Endothelial cell (in vitro differentiated cells): ENCODE results near the gene OR13C3. TPM values are rescaled to one million over a fixed set of nuclear protein-coding genes. Genes with fewer than 3 reads are reported as not detected.

Experiments used
- DNase-seq: peaks from one replicate; pipeline ENCODE4 v3.0.0; 2021; ENCODE audit warnings: low spot score
- H3K27ac Mint-ChIP-seq: one replicate; pipeline ENCODE4 v1.8.0; 2021; ENCODE audit warnings: mixed read lengths, inconsistent platforms; ENCODE audit not compliant: unreplicated experiment
- H3K27me3 Mint-ChIP-seq: one replicate; pipeline ENCODE4 v1.8.0; 2021; ENCODE audit warnings: mild to moderate bottlenecking, moderate library complexity, mixed read lengths, inconsistent platforms; ENCODE audit not compliant: unreplicated experiment
- H3K36me3 Mint-ChIP-seq: one replicate; pipeline ENCODE4 v1.8.0; 2021; ENCODE audit warnings: mild to moderate bottlenecking, low read depth, mixed read lengths, inconsistent platforms; ENCODE audit not compliant: unreplicated experiment
- H3K4me1 Mint-ChIP-seq: one replicate; pipeline ENCODE4 v1.8.0; 2021; ENCODE audit warnings: mild to moderate bottlenecking, mixed read lengths, inconsistent platforms; ENCODE audit not compliant: unreplicated experiment
- H3K4me3 Mint-ChIP-seq: one replicate; pipeline ENCODE4 v1.8.0; 2021; ENCODE audit warnings: mild to moderate bottlenecking, mixed read lengths, inconsistent platforms; ENCODE audit not compliant: unreplicated experiment
- H3K9me3 Mint-ChIP-seq: one replicate; pipeline ENCODE4 v1.8.0; 2021; ENCODE audit warnings: mixed read lengths, inconsistent platforms; ENCODE audit not compliant: unreplicated experiment
- CTCF ChIP-seq: fragments of 200-600 bp; sonication (generic); IDR thresholded peaks from one replicate; pipeline ENCODE4 v1.5.0; 2021; ENCODE audit warnings: antibody characterized with exemption; ENCODE audit not compliant: unreplicated experiment
- total RNA-seq: library from RNA; stranded (reverse); fragmentation: NEBNext Ultra II Directional; extraction: Animal tissue kit (Norgen Biotek cat#: 25700); gene quantifications from one replicate; pipeline ENCODE4 v1.2.1, GENCODE V29; 2021; ENCODE audit not compliant: unreplicated experiment

Gene OR13C3
- total RNA-seq, 1 donor from 2014 or later, result not detected

GRCh38 chr9:104568868-104569267 lies 32.2 kb upstream of the OR13C3 start, which contains the start of gene OR13C8:
Gene OR13C8 (plus strand): TSS chr9:104569168. CDS start chr9:104569168, 0 bp downstream.
- no peaks in the 10 kb centered on the region for H3K36me3 Mint-ChIP-seq
- no peaks in the 10 kb centered on the region for H3K27me3 Mint-ChIP-seq
- H3K4me1 Mint-ChIP-seq, result no peaks in the 10 kb centered on the region
- DNase-seq, result no peak
- H3K4me3 Mint-ChIP-seq, result no peak within 1 kb of the TSS
- no peaks in the 10 kb centered on the region for H3K9me3 Mint-ChIP-seq
- no peak for TF ChIP-seq CTCF
- no peak within 1 kb of the TSS for H3K27ac Mint-ChIP-seq

- Mint-ChIP-seq H3K4me3 (no peak overlapping the region), H3K27ac (no peak overlapping the region), H3K9me3 (no peaks in the 10 kb centered on the region), H3K27me3 (no peaks in the 10 kb centered on the region), H3K36me3 (no peaks in the 10 kb centered on the region), H3K4me1 (no peaks in the 10 kb centered on the region)
- TF ChIP-seq CTCF, result no peak
- no peak for DNase-seq
Measured at GRCh38 chr9:104564358-104564757, 27.7 kb upstream of the OR13C3 start.

- no peaks in the 10 kb centered on the region for H3K36me3 Mint-ChIP-seq
Measured at GRCh38 chr9:104556830-104557634, 20.4 kb upstream of the OR13C3 start.

GRCh38 chr9:104555521-104555920 lies 18.9 kb upstream of the OR13C3 start:
- H3K27ac Mint-ChIP-seq, result no peak overlapping the region
- H3K4me1 Mint-ChIP-seq, result no peaks in the 10 kb centered on the region
- no peaks in the 10 kb centered on the region for H3K36me3 Mint-ChIP-seq
- no peak for DNase-seq
- peaks cover 2% of the 10 kb centered on the region for H3K27me3 Mint-ChIP-seq
- no peaks in the 10 kb centered on the region for H3K9me3 Mint-ChIP-seq
- TF ChIP-seq CTCF, result no peak
- no peak overlapping the region for H3K4me3 Mint-ChIP-seq

More at GRCh38 chr9:104556830-104557634, 20.4 kb upstream of the OR13C3 start:
- Mint-ChIP-seq H3K27ac (no peak overlapping the region), H3K4me3 (no peak overlapping the region), H3K9me3 (no peaks in the 10 kb centered on the region), H3K27me3 (peaks cover 2% of the 10 kb centered on the region), H3K4me1 (no peaks in the 10 kb centered on the region)
- no peak for TF ChIP-seq CTCF
- DNase-seq, result no peak

GRCh38 chr9:104553261-104553660 lies 16.6 kb upstream of the OR13C3 start:
- no peak overlapping the region for H3K4me3 Mint-ChIP-seq
- H3K27ac Mint-ChIP-seq, result no peak overlapping the region
- H3K4me1 Mint-ChIP-seq, result no peaks in the 10 kb centered on the region
- DNase-seq, result no peak
- no peak for TF ChIP-seq CTCF
- H3K27me3 Mint-ChIP-seq, result peaks cover 2% of the 10 kb centered on the region
- no peaks in the 10 kb centered on the region for H3K36me3 Mint-ChIP-seq
- no peaks in the 10 kb centered on the region for H3K9me3 Mint-ChIP-seq
